HG02798 (cell line): Measurements from ENCODE around the gene OBI1.

ENCODE experiments used
- ATAC-seq: cut with Tn5 transposase; IDR thresholded peaks from one replicate; pipeline ENCODE4 v1.9.1; 2021; ENCODE audit warnings: mild to moderate bottlenecking; ENCODE audit not compliant: unreplicated experiment, poor library complexity

OBI1 gene

DNA sequence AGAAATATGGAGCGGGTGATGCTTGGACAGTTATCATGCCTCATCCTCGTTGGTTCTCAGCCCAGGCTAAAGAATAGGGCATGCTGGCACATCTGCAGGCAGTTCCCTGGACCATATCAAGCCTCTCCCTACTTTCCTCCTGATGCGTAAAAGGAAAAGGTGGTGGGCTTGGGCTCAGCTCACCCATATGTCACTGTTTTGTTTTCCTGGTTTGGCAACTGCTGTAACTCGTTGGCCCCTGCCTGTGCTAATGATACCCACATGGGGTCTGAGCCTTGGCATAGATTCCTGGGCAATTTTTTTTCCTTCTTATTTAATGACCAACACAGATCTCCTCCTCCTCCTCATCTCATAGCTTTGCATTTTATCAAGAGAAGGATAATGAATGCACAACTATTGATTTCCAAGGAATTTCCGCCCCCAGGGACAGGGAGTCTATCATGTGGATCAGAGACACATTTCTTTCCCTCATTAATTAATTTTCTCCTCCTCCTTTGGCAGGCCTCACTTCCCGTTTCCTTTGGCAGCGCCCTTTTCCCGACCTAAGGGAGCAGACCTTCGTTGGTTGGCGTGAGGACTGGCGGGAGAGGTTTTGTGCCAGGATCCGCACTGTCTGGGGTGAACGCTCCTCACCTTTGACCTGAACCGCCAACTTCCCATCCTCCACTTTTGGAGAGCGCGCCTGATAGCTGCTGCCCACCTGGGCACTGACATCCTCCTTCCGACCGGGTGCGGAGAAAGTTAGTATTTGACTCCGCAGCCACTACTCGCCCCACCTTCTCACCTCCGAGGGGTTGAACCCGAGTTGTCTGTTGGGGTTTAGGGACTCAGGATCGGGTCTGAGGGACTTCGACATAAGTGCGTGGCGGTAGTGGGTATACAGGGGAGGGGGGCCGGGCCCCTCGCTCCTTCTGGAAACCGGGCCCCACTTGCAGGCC is 52.2 kb downstream of the OBI1 start:
- ATAC-seq, result no peak

DNA sequence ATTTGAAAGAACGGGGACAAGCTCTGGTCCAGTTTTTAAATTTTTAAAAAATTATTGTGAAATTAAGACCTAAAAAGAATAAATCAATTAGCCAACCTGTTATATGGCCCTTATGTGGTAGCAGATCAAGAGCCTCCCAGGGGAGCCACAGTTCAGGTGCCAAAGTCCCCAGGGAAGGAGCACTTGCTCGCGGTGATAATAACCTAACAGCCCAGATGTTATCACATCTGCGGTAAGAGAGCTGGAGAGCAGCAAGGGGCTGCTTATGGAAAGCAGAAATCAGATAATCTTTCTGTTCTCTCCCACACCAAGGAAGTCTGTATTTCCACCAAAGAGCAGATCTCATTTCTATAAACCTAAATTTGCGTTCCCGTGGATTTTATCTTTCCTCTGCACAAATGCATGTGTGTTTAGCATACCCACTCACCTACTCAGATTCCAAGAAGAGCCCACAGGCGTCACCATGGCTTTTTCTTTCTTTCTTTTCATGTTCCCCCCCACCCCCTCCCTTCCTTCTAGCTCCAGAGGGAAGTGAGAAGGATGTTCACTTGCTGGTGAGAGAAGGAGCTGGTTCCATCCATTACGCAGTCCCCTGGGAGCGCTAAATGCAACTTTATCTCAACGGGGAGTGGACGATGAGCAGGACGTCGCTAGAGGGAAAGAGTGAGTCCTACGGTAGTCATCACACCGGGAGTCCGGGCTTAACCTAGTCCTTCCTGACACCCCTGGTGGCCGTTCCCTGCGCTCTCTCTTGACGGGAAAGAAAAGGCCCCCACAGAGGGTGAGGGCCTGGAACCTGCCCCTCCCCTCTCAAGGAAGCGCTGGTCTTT is 54.0 kb downstream of the OBI1 start:
- no peak for ATAC-seq

DNA sequence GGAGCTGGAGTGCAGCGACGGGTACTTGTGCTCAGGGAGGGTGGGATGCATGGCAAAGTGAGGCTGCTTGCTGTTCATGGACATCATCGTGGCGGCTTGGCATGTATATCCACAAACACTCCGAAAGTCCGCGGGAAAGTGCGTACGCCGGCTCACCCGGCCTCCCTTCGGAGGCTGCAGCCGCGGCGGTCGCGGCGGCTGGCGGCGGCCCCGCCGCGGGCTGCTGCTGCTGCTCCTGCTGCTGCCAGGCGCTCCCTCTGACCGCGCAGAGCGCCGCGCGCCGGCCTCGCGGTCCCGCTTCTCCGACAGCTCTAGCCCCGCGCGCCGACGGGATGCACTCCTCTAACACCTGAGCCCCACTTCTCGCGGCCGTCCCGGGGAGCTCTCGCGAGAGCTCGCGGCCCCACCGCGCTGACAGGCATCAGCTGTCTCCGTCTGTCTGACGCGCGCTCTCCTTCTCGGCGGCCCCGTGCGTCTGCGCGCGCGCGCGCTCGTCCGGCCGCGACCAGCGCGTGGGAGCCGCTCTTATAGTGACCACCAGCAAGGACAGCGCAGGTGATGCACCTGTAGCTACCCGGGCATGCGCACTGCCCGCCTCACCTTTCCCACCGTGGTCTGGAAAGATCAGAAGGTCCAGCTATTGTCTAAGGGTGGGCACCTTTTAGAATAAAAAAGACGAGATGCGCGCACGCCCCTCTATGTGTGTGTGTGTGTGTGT is 55.6 kb downstream of the OBI1 start, which contains the start of gene POU4F1:
Gene POU4F1, minus strand, starts transcription at position 313 of the 718 bp plus-strand sequence. Its CDS starts 226 bp downstream, at position 87.
- ATAC-seq, result peak; percentile 82

DNA sequence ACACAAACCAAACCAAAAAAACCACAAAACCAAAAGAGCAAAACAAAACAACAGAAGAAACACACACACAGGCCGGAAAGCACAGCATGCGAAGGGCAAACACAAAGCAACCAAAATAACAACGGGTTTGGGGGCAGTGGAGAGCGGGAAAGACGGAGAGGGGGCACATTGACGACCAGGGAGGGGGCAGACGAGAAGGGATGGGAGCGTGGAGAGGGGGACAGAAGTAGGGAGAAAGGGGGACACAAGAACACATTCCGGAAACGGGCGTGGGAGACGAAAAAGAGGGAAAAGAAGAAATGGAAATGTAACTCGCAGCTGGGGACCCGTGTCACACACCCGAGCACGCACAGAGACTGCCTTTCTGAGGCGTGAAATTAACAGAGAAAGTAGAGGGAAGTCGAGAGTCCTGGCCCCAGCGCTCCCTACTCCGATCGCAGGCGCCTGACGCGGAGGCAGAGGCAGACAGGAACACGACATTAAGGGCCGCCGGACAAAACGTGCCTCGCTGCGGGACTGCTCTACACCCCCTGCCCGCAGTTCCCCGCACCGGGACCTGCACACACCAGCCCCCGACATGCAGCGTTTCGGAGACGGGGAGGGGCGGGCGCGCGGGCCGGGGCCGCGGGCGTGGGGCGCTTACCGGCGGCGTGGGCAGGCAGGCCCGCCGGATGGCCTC is 56.3 kb downstream of the OBI1 start:
- peak; percentile 18 for ATAC-seq

DNA sequence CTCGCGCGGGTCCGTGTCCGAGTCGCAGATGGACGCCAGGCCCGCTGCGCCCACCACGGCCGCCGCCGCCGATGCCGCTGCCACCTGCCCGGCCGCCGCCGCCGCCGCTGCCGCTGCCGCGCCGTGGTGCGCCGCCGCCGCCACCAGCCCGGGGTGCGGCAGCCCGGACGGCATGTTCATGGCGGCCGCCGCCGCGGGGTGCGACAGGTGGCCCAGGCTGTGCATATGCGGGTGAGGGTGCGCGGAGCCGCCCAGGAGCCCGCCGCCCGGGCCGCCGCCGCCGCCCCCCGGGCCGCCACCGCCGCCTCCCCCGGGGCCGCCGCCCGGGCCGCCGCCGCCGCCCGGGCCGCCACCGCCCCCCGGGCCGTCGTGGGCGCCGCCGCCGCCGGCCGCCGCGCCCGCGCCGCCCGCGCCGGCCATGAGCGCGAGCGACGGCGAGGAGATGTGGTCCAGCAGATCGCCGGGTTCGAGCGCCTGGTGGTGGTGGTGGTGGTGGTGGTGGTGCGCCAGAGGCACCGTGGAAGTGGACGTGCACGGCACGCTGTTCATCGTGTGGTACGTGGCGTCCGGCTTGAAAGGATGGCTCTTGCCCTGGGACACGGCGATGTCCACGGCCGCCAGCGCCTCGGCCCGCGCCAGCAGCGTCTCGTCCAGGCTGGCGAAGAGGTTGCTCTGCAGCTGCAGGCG is 56.9 kb downstream of the OBI1 start:
- no peak for ATAC-seq

DNA sequence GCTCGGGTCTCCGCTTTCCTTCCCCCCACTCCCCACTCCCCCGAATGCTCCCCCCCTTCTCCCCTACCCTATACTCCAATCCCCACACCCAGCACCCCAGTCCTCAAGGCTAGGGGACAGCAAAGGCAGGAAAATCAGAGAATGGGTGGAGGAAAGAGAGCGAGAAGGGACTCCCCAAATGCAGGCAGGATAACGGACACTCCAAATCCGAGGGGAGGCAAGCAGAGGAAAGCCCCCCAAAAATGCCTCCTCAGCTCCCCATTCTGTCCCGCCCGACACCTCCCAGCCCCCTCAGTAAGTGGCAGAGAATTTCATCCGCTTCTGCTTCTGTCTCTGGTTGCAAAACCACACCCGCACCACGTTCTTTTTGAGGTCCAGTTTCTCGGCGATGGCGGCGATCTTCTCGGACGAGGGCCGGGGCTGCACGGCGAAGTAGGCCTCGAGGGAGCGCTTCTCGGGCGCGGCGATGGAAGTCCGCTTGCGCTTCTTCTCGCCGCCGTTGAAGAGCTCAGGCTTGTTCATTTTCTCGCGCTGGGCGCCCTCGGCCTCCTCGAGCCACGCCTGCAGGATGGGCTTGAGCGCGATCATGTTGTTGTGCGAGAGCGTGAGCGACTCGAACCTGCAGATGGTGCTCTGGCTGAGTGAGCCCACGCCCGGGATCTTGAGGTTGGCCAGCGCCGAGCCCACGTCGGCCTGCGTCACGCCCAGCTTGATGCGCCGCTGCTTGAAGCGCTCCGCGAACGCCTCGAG is 57.7 kb downstream of the OBI1 start:
- no peak for ATAC-seq

DNA sequence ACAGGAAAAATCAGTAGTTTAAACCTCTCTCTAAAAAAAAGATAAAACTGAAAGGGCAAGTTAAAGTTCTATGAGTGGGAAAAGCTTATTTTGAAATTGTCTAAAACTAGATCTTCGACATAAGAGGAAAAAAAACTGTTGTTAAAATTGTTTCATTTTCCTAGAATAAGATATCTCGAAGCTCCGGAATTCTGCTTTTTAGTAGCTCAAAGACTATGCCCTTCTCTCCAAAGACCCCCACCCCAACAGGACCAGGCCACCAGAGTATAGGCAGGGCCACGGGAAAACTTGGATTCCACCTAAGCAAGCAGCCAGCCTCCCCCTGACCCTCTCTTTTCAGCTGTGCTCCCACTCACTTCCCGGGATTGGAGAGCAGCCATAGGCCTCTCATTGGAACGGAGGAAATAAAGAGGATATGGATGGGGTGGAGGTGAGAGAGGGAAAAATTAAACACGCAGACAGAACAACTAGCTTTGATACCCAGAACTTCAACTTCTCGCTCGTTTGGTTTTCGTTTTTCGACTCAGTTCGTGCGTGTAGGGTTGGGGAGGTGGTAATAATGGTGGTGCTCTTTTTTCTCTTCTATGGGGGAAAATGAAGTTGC is 58.6 kb downstream of the OBI1 start:
- no peak for ATAC-seq

DNA sequence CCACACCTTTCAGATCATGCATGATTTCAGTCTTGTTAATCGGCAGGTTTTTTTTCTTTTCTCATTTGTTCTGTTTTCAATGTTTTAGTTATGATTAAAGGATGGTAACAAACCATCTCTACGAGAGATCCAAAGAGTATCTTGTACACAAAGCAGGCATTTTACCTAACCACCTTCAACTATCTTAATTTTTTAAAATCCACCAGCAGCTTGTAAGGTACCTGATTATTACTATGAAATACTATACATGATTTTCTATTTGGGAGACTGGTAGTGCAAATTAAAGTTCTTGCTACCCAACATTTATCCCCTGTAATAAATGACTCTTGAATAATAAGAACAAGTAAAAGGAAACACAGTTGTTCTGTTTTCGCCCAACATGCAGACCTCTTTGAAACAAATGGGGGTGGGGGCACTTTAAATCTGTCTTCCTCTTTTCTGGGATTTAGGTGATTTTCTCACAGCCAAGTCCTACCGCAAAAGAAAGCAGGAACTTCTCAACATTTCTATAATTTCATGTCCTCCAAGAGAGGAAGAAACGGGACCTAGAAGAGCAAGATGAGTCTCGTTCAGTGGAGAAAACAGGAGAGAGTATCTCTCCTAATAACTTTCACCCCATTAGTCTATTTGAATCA is 59.2 kb downstream of the OBI1 start:
- no peak for ATAC-seq

DNA sequence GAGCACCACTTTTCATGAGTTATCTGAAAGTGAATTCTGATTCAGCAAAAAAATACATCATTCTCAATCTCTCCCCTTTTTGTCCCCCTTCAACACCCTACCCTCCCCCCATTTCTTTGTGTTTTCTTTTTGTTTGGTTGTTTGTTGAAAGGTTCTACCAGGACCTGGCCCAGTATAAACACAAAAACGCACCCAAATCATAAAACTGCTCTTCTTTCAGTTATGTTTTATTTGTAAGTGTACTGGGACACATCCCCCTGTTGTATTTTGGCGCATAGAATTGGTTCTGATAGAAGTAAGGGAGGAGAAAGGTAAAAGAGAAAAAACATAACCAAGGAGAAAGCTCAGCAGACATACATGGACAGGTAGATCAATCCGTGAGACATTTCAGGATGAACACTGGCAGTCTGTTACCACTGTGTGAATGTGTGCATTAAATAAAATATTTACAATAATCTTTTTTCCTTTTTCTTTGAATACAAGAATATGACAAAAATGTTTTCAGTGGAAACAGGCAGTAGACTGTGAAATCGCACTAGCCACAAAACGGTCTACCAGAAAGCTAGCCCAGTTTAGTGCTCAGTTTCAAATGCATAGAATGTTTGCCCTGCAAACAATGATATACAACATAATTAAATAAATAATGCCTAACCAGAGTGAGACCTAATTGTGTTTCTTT is 59.9 kb downstream of the OBI1 start:
- ATAC-seq, result no peak

DNA sequence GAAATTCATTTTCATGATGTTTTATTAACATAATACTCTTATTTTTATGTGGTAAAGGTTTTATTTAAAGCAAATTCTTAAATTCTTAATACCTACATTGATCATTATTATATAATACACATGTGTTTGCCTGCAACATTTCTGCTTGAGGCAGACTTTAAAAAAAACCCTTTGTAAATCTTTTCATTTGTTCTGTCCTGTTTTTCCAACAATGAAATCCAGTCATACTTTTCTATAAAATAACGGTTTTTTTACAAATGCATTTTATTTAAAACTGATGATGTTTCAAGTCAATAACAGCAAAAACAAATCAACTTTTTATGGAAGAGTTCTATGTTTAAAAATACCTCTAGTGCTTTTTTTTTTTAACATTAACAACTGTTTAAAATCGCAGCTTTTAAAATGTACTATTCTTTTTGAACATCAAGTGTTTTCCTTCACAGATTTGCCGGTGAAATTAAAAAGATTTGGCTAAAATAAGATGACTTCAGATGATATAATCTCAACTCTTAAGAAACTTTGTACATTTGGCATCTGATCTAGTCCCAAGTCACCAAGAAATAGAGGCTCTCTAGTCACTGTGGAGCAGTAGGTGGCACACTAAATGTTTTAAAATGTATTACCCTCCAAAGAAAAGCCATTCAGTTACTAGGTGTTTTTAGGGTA is 60.7 kb downstream of the OBI1 start:
- ATAC-seq, result no peak

DNA sequence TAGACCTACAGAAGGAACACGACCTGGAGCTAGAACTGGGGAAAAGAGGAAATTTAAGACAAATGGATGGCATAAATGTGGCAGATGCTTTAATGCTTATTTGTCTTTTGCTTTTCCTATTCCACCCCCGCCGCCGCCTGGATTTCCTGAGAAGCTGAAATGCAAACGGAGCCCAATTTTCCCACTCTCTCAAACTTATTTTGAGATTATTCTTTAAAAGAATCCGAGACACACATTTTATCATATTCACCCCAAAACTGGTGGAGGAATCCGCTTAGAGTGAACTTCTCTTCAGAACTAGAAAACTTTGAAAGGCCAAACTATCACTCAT is 61.4 kb downstream of the OBI1 start:
- ATAC-seq, result no peak

DNA sequence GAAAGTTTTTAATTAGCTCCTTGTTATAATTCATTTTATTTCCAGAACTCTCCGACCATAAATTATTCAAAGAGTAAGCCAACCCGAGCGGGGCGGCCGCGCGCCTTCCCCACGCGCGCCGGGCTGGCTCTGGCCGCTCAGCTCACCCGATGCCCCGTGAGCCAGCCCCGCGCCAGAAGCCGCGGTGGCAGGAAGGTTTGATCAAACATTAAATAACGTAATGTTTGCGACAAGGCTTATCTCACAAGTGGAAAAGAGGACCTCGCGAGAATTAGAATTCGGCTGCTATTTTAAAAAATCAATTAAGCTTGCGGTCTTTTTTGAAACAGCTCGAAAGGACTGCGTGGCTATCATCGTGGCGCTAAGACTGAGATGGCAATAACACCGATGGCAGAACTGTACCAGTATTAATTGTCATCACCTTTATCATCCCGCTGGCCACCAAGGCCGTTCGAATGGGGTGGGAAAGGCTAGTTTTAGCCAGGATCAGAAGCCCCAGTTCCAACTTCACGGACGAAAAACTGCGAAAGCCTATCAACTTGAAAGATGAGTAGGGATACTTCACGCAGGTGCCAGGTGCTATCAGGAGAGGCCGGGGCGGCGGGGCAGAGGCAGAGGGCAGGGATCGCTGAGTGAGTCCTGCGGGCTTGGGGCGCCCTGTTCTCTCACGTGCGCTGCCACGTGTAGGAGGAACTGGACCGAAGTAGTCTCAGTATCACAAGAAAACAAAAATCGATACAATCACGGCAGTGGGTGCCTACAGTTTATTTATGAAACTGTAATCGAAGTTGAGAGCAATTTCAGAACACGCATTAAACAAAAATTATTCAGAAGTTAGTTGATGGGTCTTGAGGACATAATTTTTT is 62.0 kb downstream of the OBI1 start:
- ATAC-seq, result no peak

DNA sequence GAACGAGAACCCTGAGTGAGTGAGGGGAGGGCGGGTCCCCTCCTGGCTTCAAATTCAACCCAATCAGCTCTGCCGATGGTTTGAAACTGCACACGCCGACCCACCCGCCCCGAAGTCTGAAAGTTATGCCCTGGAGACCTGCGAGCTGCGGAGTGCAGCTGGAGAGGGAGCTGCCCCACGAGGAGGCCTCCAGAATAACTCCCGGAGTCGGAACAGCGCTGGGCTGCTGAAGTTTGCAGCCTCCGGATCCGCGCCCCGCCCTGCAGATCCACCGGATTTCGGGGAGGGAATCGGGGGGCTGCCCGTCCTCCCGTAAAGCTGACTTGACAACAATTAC is 62.6 kb downstream of the OBI1 start:
- peak; percentile 18 for ATAC-seq

DNA sequence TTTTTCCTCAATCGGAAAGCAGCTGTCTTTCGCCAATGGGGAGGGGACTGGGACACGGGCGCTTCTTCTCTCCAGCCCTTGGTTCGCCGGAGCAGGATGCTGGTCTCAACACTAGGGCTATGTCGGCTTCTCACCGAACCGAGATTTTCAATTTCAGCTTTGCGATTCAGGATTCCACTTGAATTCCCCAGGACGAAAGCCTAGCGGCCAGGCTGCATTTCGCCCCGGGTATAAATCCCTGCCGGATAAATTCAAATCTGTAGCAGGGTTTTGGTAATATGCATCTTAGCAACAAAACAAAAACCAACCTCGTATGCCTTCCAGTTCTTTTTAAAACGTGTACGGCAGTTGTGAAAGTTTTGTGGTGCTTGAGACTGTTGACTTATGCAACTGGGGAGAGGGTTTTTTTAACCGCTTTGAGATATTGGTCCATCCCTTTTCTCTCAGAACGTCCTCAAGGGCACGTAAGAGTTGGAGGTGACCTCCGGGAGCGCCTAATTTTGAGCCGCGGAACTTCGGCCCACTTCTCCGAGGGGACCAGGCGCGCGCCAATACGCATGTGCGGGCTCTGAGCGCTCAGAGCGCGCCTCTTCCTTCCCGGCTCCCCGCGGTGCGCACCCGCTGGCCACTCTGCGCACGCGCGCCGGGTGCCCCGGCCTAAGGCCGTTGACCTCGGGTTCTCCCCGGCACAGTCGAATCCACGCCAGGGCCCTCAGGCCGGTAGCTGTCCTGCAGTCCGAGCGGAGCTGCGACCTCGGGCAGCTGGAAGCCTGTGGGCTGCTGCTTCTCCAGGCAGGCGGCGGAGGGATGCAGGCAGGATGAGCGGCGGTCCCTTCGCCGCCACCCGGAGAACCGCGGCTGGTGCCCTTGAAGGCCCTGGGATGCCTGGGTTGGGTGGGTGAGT is 63.2 kb downstream of the OBI1 start:
- peak; percentile 81 for ATAC-seq

DNA sequence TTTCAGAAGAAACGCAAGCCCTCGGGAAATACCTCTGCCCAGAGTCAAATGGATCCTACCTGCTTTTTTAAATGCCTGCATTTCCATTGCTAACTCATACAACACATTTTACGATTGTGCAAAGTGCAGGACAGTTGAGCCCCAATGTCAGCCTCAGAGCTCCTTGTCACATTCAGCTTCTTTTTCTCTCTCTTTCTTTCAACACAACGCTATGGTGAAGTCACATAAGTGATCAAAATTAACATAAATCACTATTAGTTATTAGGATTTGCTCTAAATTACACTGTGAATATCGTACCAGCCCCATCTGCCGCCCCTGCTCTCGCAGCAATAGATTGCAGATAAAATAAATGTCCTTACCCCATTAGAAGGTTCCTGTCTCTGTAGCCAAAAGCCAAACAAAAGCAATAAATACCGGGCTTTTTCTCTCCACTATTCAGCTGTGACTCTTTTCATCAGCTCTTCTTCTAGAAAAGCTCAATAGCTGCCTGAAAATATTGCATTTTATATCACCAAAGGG is 64.4 kb downstream of the OBI1 start:
- ATAC-seq, result no peak
